Measurements from ENCODE around the gene COX4I1.
A peak's percentile ranks its signal among the peaks of the same experiment; 100 is the strongest.

COX4I1 gene

GRCh38 chr16:85840801-85841200, 41.3 kb downstream of the COX4I1 start:
- DNase-seq (ENCODE audit: low read depth): no peak

- no peak for DNase-seq (ENCODE audit: low read depth)
Measured at GRCh38 chr16:85842435-85842834, 42.9 kb downstream of the COX4I1 start.

GRCh38 chr16:85842848-85843247, 43.4 kb downstream of the COX4I1 start:
- no peak for DNase-seq (ENCODE audit: low read depth)

- no peak for DNase-seq (ENCODE audit: low read depth)
Measured at GRCh38 chr16:85843471-85844168, 44.1 kb downstream of the COX4I1 start.

GRCh38 chr16:85844169-85844481, 44.6 kb downstream of the COX4I1 start:
- DNase-seq (ENCODE audit: low read depth): no peak

- DNase-seq (ENCODE audit: low read depth): peak; percentile 55
Measured at GRCh38 chr16:85844786-85845185, 45.3 kb downstream of the COX4I1 start.

- no peak for DNase-seq (ENCODE audit: low read depth)
Measured at GRCh38 chr16:85845266-85845665, 45.8 kb downstream of the COX4I1 start.

GRCh38 chr16:85846461-85846860, 47.0 kb downstream of the COX4I1 start:
- no peak for DNase-seq (ENCODE audit: low read depth)

- no peak for DNase-seq (ENCODE audit: low read depth)
Measured at GRCh38 chr16:85847036-85847435, 47.5 kb downstream of the COX4I1 start.

- no peak for DNase-seq (ENCODE audit: low read depth)
Measured at GRCh38 chr16:85847681-85848601, 48.4 kb downstream of the COX4I1 start.

GRCh38 chr16:85848986-85849385, 49.5 kb downstream of the COX4I1 start:
- DNase-seq (ENCODE audit: low read depth): no peak

GRCh38 chr16:85849388-85849787, 49.9 kb downstream of the COX4I1 start:
- no peak for DNase-seq (ENCODE audit: low read depth)

GRCh38 chr16:85850344-85850880, 50.9 kb downstream of the COX4I1 start:
- DNase-seq (ENCODE audit: low read depth): no peak

- no peak for DNase-seq (ENCODE audit: low read depth)
Measured at GRCh38 chr16:85851034-85851785, 51.7 kb downstream of the COX4I1 start.

- DNase-seq (ENCODE audit: low read depth): no peak
Measured at GRCh38 chr16:85853547-85854545, 54.4 kb downstream of the COX4I1 start.

GRCh38 chr16:85854935-85855334, 55.4 kb downstream of the COX4I1 start:
- DNase-seq (ENCODE audit: low read depth): no peak

GRCh38 chr16:85856079-85856478, 56.6 kb downstream of the COX4I1 start:
- no peak for DNase-seq (ENCODE audit: low read depth)

- DNase-seq (ENCODE audit: low read depth): no peak
Measured at GRCh38 chr16:85856585-85856984, 57.1 kb downstream of the COX4I1 start.
